ENCODE results near the gene FTO.

DNA sequence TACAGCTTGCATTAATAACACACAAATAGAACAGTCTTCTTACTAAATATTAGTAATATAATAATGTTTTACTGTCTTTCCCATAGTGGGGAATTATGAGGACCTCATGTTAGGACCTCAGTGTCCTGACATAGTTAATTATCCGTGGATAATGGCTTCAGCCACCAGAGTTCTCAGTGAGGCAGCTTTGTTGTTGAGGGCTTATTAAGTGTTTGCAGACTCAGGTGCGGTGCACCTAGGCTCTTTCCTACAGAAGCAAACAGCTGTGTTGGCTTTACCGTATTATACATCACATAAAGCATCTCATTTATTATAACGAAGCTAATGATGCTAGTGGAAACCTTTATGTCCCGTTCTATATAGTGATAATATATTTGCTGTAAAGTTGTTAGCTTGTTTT is 246.7 kb downstream of the FTO start:
- TF ChIP-seq, protein P1, sequence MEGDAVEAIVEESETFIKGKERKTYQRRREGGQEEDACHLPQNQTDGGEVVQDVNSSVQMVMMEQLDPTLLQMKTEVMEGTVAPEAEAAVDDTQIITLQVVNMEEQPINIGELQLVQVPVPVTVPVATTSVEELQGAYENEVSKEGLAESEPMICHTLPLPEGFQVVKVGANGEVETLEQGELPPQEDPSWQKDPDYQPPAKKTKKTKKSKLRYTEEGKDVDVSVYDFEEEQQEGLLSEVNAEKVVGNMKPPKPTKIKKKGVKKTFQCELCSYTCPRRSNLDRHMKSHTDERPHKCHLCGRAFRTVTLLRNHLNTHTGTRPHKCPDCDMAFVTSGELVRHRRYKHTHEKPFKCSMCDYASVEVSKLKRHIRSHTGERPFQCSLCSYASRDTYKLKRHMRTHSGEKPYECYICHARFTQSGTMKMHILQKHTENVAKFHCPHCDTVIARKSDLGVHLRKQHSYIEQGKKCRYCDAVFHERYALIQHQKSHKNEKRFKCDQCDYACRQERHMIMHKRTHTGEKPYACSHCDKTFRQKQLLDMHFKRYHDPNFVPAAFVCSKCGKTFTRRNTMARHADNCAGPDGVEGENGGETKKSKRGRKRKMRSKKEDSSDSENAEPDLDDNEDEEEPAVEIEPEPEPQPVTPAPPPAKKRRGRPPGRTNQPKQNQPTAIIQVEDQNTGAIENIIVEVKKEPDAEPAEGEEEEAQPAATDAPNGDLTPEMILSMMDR (IDR thresholded peaks at IDR 0.05; ENCODE audit: insufficient read depth, low read length, poor library complexity, severe bottlenecking) = no peak
- no peak for TF ChIP-seq EZH2phosphoT487 (conservative IDR thresholded peaks at IDR 0.05; ENCODE audit: low read length)
